Activated naive CD8-positive, alpha-beta T cell treated with anti-CD3 and anti-CD28 coated beads, Interleukin-2, amount 50 U/mL, for 24 hours (primary cell): Measurements from ENCODE around the gene SCNN1B.

ENCODE experiments used
- ATAC-seq: fragments of 150-1000 bp; cut with Tn5 transposase; one replicate; pipeline ENCODE4 v1.10.0; 2021
- DNase-seq: peaks from one replicate; pipeline ENCODE4 v3.0.0; 2021
- H3K27ac Mint-ChIP-seq: one replicate; pipeline ENCODE4 v1.8.0; 2021; ENCODE audit warnings: mild to moderate bottlenecking, mixed read lengths
- H3K27me3 Mint-ChIP-seq: one replicate; pipeline ENCODE4 v1.8.0; 2021; ENCODE audit warnings: mixed read lengths
- H3K36me3 Mint-ChIP-seq: one replicate; pipeline ENCODE4 v1.8.0; 2021; ENCODE audit warnings: low read depth, mixed read lengths
- H3K4me1 Mint-ChIP-seq: one replicate; pipeline ENCODE4 v1.8.0; 2021; ENCODE audit warnings: mixed read lengths
- H3K4me3 Mint-ChIP-seq: one replicate; pipeline ENCODE4 v1.8.0; 2021; ENCODE audit warnings: mild to moderate bottlenecking, moderate library complexity, mixed read lengths
- H3K9me3 Mint-ChIP-seq: one replicate; pipeline ENCODE4 v1.8.0; 2021; ENCODE audit warnings: mixed read lengths

SCNN1B gene

GRCh38 chr16:23403547-23403946, 101.4 kb downstream of the SCNN1B start:
- Mint-ChIP-seq H3K4me3 (no peak overlapping the region), H3K9me3 (no peaks in the 10 kb centered on the region), H3K36me3 (peaks cover 37% of the 10 kb centered on the region), H3K27me3 (no peaks in the 10 kb centered on the region), H3K4me1 (no peaks in the 10 kb centered on the region), H3K27ac (no peak overlapping the region)
- no peak for ATAC-seq
- DNase-seq = no peak

GRCh38 chr16:23406024-23406423, 103.9 kb downstream of the SCNN1B start:
- Mint-ChIP-seq H3K4me3 (no peak overlapping the region), H3K27ac (no peak overlapping the region), H3K36me3 (peaks cover 41% of the 10 kb centered on the region), H3K4me1 (no peaks in the 10 kb centered on the region), H3K9me3 (no peaks in the 10 kb centered on the region), H3K27me3 (no peaks in the 10 kb centered on the region)
- DNase-seq (no peak), ATAC-seq (no peak)

GRCh38 chr16:23406546-23407240, 104.6 kb downstream of the SCNN1B start:
- ATAC-seq = no peak
- no peak overlapping the region for H3K27ac Mint-ChIP-seq
- DNase-seq = no peak
- H3K27me3 Mint-ChIP-seq = no peaks in the 10 kb centered on the region
- no peak overlapping the region for H3K4me3 Mint-ChIP-seq
- peaks cover 37% of the 10 kb centered on the region for H3K36me3 Mint-ChIP-seq
- H3K9me3 Mint-ChIP-seq = no peaks in the 10 kb centered on the region
- H3K4me1 Mint-ChIP-seq = no peaks in the 10 kb centered on the region

- Mint-ChIP-seq H3K4me1 (no peaks in the 10 kb centered on the region), H3K4me3 (no peak overlapping the region), H3K27ac (no peak overlapping the region), H3K36me3 (peaks cover 34% of the 10 kb centered on the region), H3K27me3 (no peaks in the 10 kb centered on the region), H3K9me3 (no peaks in the 10 kb centered on the region)
- DNase-seq (no peak), ATAC-seq (no peak)
Observed at GRCh38 chr16:23407436-23408127, 105.5 kb downstream of the SCNN1B start.

GRCh38 chr16:23408242-23408822, 106.2 kb downstream of the SCNN1B start:
- Mint-ChIP-seq H3K27me3 (no peaks in the 10 kb centered on the region), H3K4me1 (no peaks in the 10 kb centered on the region), H3K36me3 (peaks cover 26% of the 10 kb centered on the region), H3K4me3 (no peak overlapping the region), H3K9me3 (no peaks in the 10 kb centered on the region), H3K27ac (no peak overlapping the region)
- ATAC-seq (no peak), DNase-seq (no peak)

- H3K27ac Mint-ChIP-seq = no peak overlapping the region
- H3K36me3 Mint-ChIP-seq = peaks cover 25% of the 10 kb centered on the region
- no peak for ATAC-seq
- H3K27me3 Mint-ChIP-seq = no peaks in the 10 kb centered on the region
- H3K4me1 Mint-ChIP-seq = no peaks in the 10 kb centered on the region
- DNase-seq = no peak
- H3K9me3 Mint-ChIP-seq = no peaks in the 10 kb centered on the region
- no peak overlapping the region for H3K4me3 Mint-ChIP-seq
Observed at GRCh38 chr16:23408823-23409298, 106.8 kb downstream of the SCNN1B start.

GRCh38 chr16:23409522-23409921, 107.4 kb downstream of the SCNN1B start:
- no peak overlapping the region for H3K27ac Mint-ChIP-seq
- H3K4me3 Mint-ChIP-seq = no peak overlapping the region
- no peak for ATAC-seq
- no peak for DNase-seq
- no peaks in the 10 kb centered on the region for H3K27me3 Mint-ChIP-seq
- peaks cover 23% of the 10 kb centered on the region for H3K36me3 Mint-ChIP-seq
- H3K4me1 Mint-ChIP-seq = no peaks in the 10 kb centered on the region
- H3K9me3 Mint-ChIP-seq = no peaks in the 10 kb centered on the region

- ATAC-seq (no peak), DNase-seq (no peak)
- Mint-ChIP-seq H3K27ac (no peak overlapping the region), H3K9me3 (no peaks in the 10 kb centered on the region), H3K36me3 (peaks cover 20% of the 10 kb centered on the region), H3K4me3 (no peak overlapping the region), H3K27me3 (no peaks in the 10 kb centered on the region), H3K4me1 (no peaks in the 10 kb centered on the region)
Observed at GRCh38 chr16:23410176-23410575, 108.1 kb downstream of the SCNN1B start.

- Mint-ChIP-seq H3K9me3 (no peaks in the 10 kb centered on the region), H3K27me3 (no peaks in the 10 kb centered on the region), H3K4me1 (no peaks in the 10 kb centered on the region), H3K4me3 (no peak overlapping the region), H3K36me3 (peaks cover 16% of the 10 kb centered on the region), H3K27ac (no peak overlapping the region)
- no peak for ATAC-seq
- DNase-seq = no peak
Observed at GRCh38 chr16:23414731-23415130, 112.6 kb downstream of the SCNN1B start.

GRCh38 chr16:23416816-23417215, 114.7 kb downstream of the SCNN1B start:
- Mint-ChIP-seq H3K27me3 (no peaks in the 10 kb centered on the region), H3K4me1 (no peaks in the 10 kb centered on the region), H3K27ac (no peak overlapping the region), H3K36me3 (peaks cover 8% of the 10 kb centered on the region), H3K4me3 (no peak overlapping the region), H3K9me3 (no peaks in the 10 kb centered on the region)
- ATAC-seq (no peak), DNase-seq (no peak)

- Mint-ChIP-seq H3K4me1 (no peaks in the 10 kb centered on the region), H3K9me3 (no peaks in the 10 kb centered on the region), H3K36me3 (peaks cover 16% of the 10 kb centered on the region), H3K27ac (no peak overlapping the region), H3K27me3 (no peaks in the 10 kb centered on the region), H3K4me3 (no peak overlapping the region)
- ATAC-seq = no peak
- no peak for DNase-seq
Observed at GRCh38 chr16:23420011-23420410, 117.9 kb downstream of the SCNN1B start.

GRCh38 chr16:23423496-23424049, 121.5 kb downstream of the SCNN1B start:
- Mint-ChIP-seq H3K9me3 (no peaks in the 10 kb centered on the region), H3K36me3 (peaks cover 19% of the 10 kb centered on the region), H3K4me3 (no peak overlapping the region), H3K4me1 (no peaks in the 10 kb centered on the region), H3K27me3 (no peaks in the 10 kb centered on the region), H3K27ac (no peak overlapping the region)
- DNase-seq (no peak), ATAC-seq (no peak)

- H3K36me3 Mint-ChIP-seq = peaks cover 23% of the 10 kb centered on the region
- no peaks in the 10 kb centered on the region for H3K4me1 Mint-ChIP-seq
- H3K9me3 Mint-ChIP-seq = no peaks in the 10 kb centered on the region
- H3K27me3 Mint-ChIP-seq = no peaks in the 10 kb centered on the region
- DNase-seq (no peak), ATAC-seq (no peak)
- no peak overlapping the region for H3K4me3 Mint-ChIP-seq
- H3K27ac Mint-ChIP-seq = no peak overlapping the region
Observed at GRCh38 chr16:23424292-23424958, 122.3 kb downstream of the SCNN1B start.

GRCh38 chr16:23428351-23428750, 126.2 kb downstream of the SCNN1B start:
- DNase-seq = no peak
- H3K36me3 Mint-ChIP-seq = peaks cover 29% of the 10 kb centered on the region
- H3K9me3 Mint-ChIP-seq = no peaks in the 10 kb centered on the region

More at GRCh38 chr16:23428351-23428750, 126.2 kb downstream of the SCNN1B start:
- no peaks in the 10 kb centered on the region for H3K27me3 Mint-ChIP-seq
- ATAC-seq = peak; percentile 54
- no peak overlapping the region for H3K4me3 Mint-ChIP-seq
- H3K27ac Mint-ChIP-seq = no peak overlapping the region
- H3K4me1 Mint-ChIP-seq = no peaks in the 10 kb centered on the region
